Gastrocnemius medialis (tissue), 4 donors: ENCODE results near the gene PLGLB1. TPM values are rescaled to one million over a fixed set of nuclear protein-coding genes. Genes with fewer than 3 reads are reported as not detected.
"Not testable (repeated sequence)": the region's sequence is repeated elsewhere in the genome, so short reads cannot be mapped to it uniquely, and the experiment has no call there.

ENCODE experiments used
- ATAC-seq, 2 donors: fragments of 150-250 bp; one replicate each; pipeline ENCODE4 v1.9.1; 2016
- DNase-seq, 2 donors: peaks; one replicate each; pipeline ENCODE4 v3.0.0-alpha.2; 2019
- H3K27ac ChIP-seq, 4 donors: fragments of 200-600 bp; sonication (generic); 1 replicate in 1 of 4; 2 replicates in 3 of 4; pipeline ENCODE4 v1.5.1; 2016 to 2018; ENCODE audit warnings: mild to moderate bottlenecking in 2 of 4, moderate library complexity in 1 of 4
- H3K27me3 ChIP-seq, 3 donors: fragments of 200-600 bp; sonication (generic) in 2 of 3; 1 replicate in 1 of 3; 2 replicates in 2 of 3; pipeline versions ENCODE4 v1.5.1 to v1.6.0; 2016 to 2019; ENCODE audit warnings: mild to moderate bottlenecking in 1 of 3, moderate library complexity in 1 of 3
- H3K36me3 ChIP-seq, 2 donors: fragments of 200-600 bp; sonication (generic) in 1 of 2; one replicate each; pipeline ENCODE4 v1.5.1; 2017 to 2018
- H3K4me1 ChIP-seq, 2 donors: fragments of 200-600 bp; sonication (generic) in 1 of 2; one replicate each; pipeline ENCODE4 v1.5.1; 2016 to 2017; ENCODE audit warnings: mild to moderate bottlenecking in 2 of 2
- H3K4me3 ChIP-seq, 4 donors: fragments of 200-600 bp; sonication (generic) in 3 of 4; 1 replicate in 1 of 4; 2 replicates in 3 of 4; pipeline ENCODE4 v1.5.1; 2016 to 2019; ENCODE audit warnings: mild to moderate bottlenecking in 2 of 4
- H3K9me3 ChIP-seq, 3 donors: fragments of 200-600 bp; sonication (generic) in 2 of 3; 1 replicate in 1 of 3; 2 replicates in 2 of 3; pipeline ENCODE4 v1.5.1; 2016 to 2019
- in situ Hi-C, 4 donors: fragments of 200-750 bp; cut with MboI; loops; one replicate each; pipeline versions ENCODE4 v1.15.0 to v1.8.0; 2017; ENCODE audit warnings: low sequenced_read_pairs in 4 of 4
- intact Hi-C: fragments of 100-400 bp; cut with DNase I; formaldehyde crosslinking; loops from one replicate; pipeline ENCODE4 v1.15.1; 2023; ENCODE audit warnings: low total_unique reads
- total RNA-seq, 4 donors: library from RNA; depleted of rRNA; stranded (reverse); fragments of >200 nt; gene quantifications; one replicate each; pipeline versions ENCODE4 v1.1.0 to v1.2.3, GENCODE V29; 2016

The PLGLB1 gene
- total RNA-seq, 4 donors from 2014 or later, result 0.75 to 4.3 TPM; not detected in 2

DNA sequence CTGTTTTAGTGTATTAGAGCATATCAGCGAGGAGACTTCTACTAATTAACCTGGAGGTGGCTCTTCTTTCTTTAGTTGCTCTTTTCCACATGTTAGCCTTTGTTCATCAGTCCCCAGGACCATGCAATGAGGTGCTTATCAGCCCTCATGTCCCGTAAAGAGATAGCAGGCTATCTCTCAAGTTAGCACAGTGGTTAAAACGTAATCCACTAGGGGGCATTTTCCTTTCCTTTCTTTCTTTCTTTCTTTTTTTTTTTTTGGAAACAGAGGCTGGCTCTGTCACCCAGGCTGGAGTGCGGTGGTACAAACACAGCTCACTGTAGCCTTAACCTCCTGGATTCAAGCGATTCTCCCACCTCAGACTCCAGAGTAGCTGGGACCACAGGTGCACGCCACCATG, 4.3 kb upstream of the PLGLB1 start:
- DNase-seq, in situ Hi-C loops, intact Hi-C loops, H3K9me3 ChIP-seq, H3K36me3 ChIP-seq, H3K4me3 ChIP-seq, H3K27ac ChIP-seq, ATAC-seq, H3K4me1 ChIP-seq, H3K27me3 ChIP-seq: not testable (repeated sequence)

GRCh38 chr2:87023988-87024615, 2.5 kb upstream of the PLGLB1 start:
- in situ Hi-C loops, ATAC-seq, H3K27me3 ChIP-seq, H3K27ac ChIP-seq, H3K36me3 ChIP-seq, DNase-seq, intact Hi-C loops, H3K4me1 ChIP-seq, H3K9me3 ChIP-seq, H3K4me3 ChIP-seq: not testable (repeated sequence)

DNA sequence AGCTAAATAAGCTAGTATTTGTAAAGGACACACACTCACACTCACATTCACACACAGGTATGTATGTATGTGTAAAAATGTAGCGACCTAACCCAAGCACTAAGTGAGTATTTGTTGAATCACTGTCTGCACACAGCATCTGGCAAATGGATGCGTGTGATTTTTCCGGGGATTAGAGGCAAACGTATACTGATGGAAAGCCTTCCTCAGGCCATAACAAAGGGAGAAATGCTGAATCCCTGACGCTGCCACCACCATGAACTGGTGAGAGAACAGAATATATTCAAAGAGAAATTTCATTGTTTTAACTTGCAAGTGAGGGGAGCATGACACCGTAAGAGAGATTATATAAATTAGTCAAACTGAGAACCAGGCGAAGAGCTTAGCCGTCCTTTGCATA, 601 bp downstream of the PLGLB1 start:
- ATAC-seq, H3K27me3 ChIP-seq, DNase-seq, H3K9me3 ChIP-seq, H3K4me3 ChIP-seq, in situ Hi-C loops, intact Hi-C loops, H3K4me1 ChIP-seq, H3K27ac ChIP-seq, H3K36me3 ChIP-seq: not testable (repeated sequence)

DNA sequence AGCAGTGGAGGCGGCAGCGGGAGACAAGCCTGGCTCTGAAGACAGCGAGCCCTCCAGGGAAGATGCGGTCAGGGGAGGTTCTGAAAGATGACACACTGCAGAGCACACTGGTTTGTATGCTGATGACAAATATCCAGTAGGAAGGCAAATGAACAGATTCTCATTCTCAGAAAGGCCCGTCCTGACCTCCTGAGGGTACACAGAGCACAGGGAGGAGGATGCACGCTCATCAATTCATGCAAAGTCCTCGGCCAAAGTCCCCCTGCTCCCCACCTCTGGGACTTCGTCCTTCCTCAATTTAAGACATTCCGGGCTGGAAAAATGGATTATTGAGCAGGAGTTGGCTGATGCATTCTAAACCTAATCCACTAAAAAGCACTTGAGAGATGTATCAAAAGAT, 2.6 kb downstream of the PLGLB1 start:
- in situ Hi-C loops, H3K4me1 ChIP-seq, ATAC-seq: not testable (repeated sequence)

GRCh38 chr2:87014489-87015169, 7.0 kb downstream of the PLGLB1 start:
- ATAC-seq, intact Hi-C loops, H3K27ac ChIP-seq, H3K4me1 ChIP-seq, H3K9me3 ChIP-seq, H3K27me3 ChIP-seq, DNase-seq, H3K36me3 ChIP-seq, in situ Hi-C loops, H3K4me3 ChIP-seq: not testable (repeated sequence)

More for the DNA sequence above, 2.6 kb downstream of the PLGLB1 start:
- H3K27me3 ChIP-seq, H3K4me3 ChIP-seq, DNase-seq, H3K27ac ChIP-seq, H3K9me3 ChIP-seq, H3K36me3 ChIP-seq, intact Hi-C loops: not testable (repeated sequence)

DNA sequence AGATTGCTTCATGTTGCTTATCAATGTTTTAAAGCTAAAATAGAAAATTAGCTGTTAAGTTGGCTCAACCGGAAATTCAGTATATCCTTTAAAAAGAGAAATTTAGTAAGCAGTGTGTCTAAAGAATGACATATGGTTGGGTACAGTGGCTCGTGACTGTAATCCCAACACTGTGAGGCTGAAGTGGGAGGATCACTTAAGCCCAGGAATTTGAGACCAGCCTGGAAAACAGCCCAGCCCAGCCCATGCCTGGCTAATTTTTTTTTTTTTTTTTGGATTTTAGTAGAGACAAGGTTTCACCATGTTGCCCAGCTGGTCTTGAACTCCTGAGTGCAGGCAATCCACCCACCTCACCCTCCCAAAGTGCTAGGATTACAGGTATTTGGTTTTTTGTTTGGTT, 17.2 kb downstream of the PLGLB1 start:
- intact Hi-C loops, in situ Hi-C loops: not testable (repeated sequence)

More for the DNA sequence above, 17.2 kb downstream of the PLGLB1 start:
- H3K36me3 ChIP-seq, H3K27me3 ChIP-seq, ATAC-seq, H3K4me1 ChIP-seq, H3K4me3 ChIP-seq, H3K27ac ChIP-seq, DNase-seq, H3K9me3 ChIP-seq: not testable (repeated sequence)

Other genes with a start within 250 kb of the PLGLB1 start
- gene CD8A, start 230.9 kb downstream of the PLGLB1 start, total RNA-seq, result under 1 TPM in 3 of 4 donors, not detected in 1; 0.16 to 0.32 (median 0.31) TPM
- gene CD8B, start 160.0 kb downstream of the PLGLB1 start, total RNA-seq, result 1 to 10 TPM in 1 of 4 donors, under 1 TPM in 1, not detected in 2; 0.23 to 2.2 TPM
- under 1 TPM; 0.23 to 0.49 (median 0.41) TPM for gene RGPD1, start 79.7 kb downstream of the PLGLB1 start, total RNA-seq